ENCODE results near the gene RNU5D-1.

DNA sequence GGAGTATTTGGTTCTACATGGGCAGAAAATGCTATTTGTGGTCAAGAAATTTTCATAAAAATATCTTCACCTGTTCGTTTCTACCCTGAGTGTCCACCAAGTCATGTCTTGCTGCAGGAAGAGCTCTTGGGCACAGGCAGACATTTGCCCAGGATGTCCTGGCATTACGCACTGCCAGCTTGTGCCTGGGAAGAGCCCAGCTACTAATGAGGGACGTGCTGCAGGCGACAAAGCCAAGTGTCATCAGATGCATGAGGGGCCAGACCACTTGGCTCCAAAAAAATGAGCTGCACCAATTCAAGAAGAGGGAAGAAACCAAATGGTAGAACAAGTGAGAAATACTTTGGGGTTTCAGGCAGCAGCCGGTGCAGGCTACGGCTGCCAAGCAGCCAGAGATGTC lies 12.9 kb downstream of the RNU5D-1 start:
- TF ChIP-seq HIVEP1 (CRISPR knock-in tag; IDR thresholded peaks at IDR 0.05) (no peak), STAT6 (CRISPR knock-in tag; IDR thresholded peaks at IDR 0.05; ENCODE audit: borderline replicate concordance) (no peak), ZNF331 (CRISPR knock-in tag; IDR thresholded peaks at IDR 0.05) (no peak), GTF2F1 (IDR thresholded peaks at IDR 0.05; ENCODE audit: low read length) (no peak), PRPF4 (IDR thresholded peaks at IDR 0.05; ENCODE audit: low read depth, low read length, poor library complexity, severe bottlenecking) (no peak), ZBTB33 (CRISPR knock-in tag; IDR thresholded peaks at IDR 0.05) (no peak), HDAC6 (IDR thresholded peaks at IDR 0.05; ENCODE audit: low read depth, low read length) (no peak), ZNF484 (CRISPR knock-in tag; IDR thresholded peaks at IDR 0.05; ENCODE audit: borderline replicate concordance, low read depth) (no peak), RFX5 (IDR thresholded peaks at IDR 0.05; ENCODE audit: low read depth, low read length) (no peak), TCF7L2 (IDR thresholded peaks at IDR 0.05; ENCODE audit: low read depth, low read length) (no peak), RBAK (CRISPR knock-in tag; IDR thresholded peaks at IDR 0.05) (no peak), KDM1A (CRISPR knock-in tag; IDR thresholded peaks at IDR 0.05) (no peak), NR2C2 (CRISPR knock-in tag; IDR thresholded peaks at IDR 0.05; ENCODE audit: borderline replicate concordance) (no peak), CTCF (CRISPR knock-in tag; IDR thresholded peaks at IDR 0.05) (no peak)

All from HepG2 (cell line).